HG02938 (cell line): ENCODE results near the gene MFSD12.
"Not testable (repeated sequence)": the region's sequence is repeated elsewhere in the genome, so short reads cannot be mapped to it uniquely, and the experiment has no call there.

Experiments used
- ATAC-seq: cut with Tn5 transposase; IDR thresholded peaks from one replicate; pipeline ENCODE4 v1.9.1; 2021; ENCODE audit warnings: mild to moderate bottlenecking, moderate library complexity; ENCODE audit not compliant: unreplicated experiment

The MFSD12 gene

DNA sequence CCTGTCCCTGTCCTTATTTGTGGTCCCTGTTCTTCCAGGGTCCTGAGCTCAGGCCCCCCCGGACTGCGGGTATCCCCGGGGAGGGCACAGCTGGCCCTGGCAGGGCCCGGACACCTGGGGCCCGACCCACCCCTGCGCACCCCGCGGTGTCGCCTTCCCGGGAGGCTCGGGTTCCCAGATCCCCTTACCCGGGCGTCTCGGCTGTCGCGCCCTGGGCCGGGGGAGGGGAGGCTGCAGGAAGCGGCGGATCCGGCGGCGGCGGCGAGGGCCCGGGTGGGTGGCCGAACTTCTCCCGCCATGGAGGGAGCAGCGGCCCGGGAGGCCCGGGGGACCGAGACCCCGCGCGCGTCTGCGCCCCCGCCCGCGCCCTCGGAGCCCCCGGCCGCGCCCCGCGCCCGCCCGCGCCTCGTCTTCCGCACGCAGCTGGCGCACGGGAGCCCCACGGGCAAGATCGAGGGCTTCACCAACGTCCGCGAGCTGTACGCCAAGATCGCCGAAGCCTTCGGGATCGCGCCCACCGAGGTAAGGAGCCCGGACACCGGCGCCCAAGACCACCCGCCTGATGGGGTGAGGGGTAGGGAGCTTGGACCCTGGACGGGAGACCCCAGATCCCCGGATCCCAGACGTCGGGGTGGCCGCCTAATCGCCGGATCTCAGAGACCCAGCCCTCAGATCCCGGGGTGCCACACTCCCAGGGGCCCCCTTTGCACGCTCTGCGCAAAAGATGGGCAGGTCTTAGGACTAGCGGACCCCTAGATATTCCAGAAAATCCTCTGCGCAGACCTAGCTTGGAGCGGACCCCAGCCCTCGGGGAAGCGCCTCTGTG is 28.1 kb upstream of the MFSD12 start, which contains the start of gene GIPC3:
GIPC3 (plus strand) TSS at position 178 of the 826 bp plus-strand sequence; CDS start at position 298, 120 bp downstream.
- ATAC-seq, result no peak

DNA sequence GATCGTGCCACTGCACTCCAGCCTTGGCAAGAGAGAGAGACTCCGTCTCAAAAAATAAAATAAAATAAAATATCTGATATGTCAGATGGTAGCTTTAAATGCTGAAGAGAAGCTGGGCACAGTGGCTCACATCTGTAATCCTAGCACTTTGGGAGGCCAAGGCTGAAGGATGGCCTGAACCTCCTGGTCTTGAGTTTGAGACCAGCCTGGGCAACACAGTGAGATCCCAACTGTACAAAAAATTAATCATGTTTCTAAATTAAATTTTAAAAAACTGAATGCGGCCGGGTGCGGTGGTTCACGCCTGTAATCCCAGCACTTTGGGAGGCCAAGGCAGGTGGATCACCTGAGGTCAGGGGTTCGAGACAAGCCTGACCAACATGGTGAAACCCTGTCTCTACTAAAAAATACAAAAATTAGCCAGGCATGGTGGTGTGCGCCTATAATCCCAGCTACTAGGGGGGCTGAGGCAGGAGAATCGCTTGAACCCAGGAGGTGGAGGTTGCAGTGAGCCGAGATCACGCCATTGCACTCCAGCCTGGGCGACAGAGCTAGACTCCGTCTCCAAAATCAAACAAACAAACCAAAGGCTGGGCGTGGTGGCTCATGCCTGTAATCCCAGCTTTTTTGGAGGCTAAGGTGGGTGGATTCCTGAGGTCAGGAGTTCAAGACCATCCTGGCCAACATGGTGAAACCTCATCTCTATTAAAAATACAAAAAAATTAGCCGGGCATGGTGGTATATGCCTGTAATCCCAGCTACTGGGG is 26.8 kb upstream of the MFSD12 start:
- not testable (repeated sequence) for ATAC-seq

DNA sequence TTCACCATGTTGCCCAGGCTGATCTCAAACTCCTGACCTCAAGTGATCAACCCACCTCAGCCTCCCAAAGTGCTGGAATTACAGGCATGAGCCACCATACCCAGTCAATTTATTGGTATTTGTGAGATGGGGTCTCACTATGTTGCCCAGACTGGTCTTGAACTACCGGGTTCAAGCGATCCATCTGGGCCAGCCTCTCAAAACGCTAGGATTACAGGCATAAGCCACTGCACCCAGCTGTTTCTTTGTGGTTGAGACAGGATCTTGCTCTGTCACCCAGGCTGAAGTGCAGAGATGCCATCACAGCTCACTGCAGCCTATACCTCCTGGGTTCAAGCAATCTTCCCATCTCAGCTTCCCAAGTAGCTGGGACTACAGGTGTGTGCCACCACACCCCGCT is 24.4 kb upstream of the MFSD12 start:
- not testable (repeated sequence) for ATAC-seq

DNA sequence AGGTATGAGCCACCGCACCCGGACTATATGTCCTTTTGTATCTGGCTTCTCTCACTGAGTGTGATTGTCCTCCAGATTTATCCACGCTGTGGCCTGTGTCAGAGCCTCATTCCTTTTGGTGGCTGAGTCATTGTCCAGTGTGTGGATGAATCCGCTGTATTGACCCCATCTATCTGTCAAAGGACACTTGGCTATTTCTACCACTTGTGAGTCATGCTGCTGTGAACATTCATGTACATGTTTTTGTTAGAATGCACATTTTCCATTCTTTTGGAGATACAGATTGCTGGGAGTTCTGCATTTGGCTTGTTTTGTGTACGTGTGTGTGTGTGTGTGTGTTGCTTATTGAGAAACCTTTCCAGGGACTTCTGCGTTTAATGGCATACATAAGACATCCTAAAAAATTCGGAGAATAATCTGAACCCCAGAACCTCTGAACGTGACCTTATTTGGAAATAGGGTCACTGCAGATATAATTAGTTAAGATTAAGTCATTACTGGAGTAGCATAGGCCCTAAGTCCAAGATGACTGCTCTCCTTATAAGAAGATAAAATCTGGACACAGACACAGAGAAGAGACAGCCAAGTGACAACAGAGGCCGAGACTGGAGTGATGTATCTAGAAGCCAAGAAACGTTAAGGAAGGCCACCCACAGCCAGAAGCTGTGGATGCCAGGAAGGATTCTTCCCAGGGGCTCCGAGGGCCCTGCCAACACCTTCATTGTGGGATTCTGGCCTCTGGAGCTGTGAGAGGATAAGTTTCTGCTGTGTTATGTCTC is 23.0 kb upstream of the MFSD12 start:
- no peak for ATAC-seq

GRCh38 chr19:3578390-3578789 is 21.0 kb upstream of the MFSD12 start:
- no peak for ATAC-seq

GRCh38 chr19:3577723-3578344 is 20.4 kb upstream of the MFSD12 start:
- no peak for ATAC-seq

DNA sequence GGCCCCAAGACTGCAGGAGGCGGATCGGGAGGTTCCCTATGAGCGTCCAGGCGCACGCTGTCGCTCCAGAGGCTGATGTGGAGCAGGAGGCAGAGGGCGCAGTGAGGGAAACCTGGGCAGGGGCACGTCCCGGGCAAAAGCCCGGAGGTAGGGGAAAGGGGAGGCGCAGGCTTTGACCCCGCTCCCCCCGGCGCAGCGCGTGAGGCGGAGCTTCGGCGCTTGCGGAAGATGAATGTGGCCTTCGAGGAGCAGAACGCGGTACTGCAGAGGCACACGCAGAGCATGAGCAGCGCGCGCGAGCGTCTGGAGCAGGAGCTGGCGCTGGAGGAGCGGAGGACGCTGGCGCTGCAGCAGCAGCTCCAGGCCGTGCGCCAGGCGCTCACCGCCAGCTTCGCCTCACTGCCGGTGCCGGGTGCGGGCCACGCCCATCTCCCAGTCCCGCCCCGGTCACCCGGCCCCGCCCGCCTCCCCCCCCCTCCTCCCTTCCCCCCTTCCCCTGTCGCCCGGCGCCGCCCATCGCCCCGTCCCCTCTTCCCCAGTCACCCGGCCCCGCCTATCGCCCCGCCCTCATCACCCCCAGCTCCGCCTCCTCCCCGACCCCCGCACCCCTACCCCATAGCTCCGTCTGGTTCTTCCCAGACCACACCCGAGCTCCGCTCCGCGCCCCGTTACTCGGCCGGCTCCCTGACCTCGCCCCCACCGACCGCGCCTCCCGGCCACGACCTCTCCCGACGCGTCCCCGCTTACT is 19.5 kb upstream of the MFSD12 start:
- ATAC-seq, result no peak

GRCh38 chr19:3575949-3576673 is 18.7 kb upstream of the MFSD12 start:
- no peak for ATAC-seq

DNA sequence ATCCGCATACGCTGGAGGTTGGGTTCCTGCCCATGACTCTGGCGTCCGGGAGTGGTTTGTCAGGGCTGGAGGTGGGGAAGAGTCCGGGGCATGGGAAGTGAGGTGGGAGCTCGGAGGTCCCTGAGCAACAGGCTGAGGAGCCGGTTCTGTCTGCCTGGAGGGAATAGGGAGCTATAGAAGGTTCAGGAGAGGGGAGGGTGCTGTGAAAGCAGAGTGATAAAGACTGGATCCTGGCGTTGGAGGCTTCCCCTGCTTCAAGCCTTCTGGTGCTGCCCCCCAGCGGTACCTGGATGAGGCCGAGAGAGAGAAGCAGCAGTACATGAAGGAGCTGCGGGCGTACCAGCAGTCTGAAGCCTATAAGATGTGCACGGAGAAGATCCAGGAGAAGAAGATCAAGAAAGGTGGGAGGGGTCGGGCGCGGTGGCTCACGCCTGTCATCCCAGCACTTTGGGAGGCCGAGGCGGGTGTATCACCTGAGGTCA is 17.9 kb upstream of the MFSD12 start:
- ATAC-seq, result no peak

DNA sequence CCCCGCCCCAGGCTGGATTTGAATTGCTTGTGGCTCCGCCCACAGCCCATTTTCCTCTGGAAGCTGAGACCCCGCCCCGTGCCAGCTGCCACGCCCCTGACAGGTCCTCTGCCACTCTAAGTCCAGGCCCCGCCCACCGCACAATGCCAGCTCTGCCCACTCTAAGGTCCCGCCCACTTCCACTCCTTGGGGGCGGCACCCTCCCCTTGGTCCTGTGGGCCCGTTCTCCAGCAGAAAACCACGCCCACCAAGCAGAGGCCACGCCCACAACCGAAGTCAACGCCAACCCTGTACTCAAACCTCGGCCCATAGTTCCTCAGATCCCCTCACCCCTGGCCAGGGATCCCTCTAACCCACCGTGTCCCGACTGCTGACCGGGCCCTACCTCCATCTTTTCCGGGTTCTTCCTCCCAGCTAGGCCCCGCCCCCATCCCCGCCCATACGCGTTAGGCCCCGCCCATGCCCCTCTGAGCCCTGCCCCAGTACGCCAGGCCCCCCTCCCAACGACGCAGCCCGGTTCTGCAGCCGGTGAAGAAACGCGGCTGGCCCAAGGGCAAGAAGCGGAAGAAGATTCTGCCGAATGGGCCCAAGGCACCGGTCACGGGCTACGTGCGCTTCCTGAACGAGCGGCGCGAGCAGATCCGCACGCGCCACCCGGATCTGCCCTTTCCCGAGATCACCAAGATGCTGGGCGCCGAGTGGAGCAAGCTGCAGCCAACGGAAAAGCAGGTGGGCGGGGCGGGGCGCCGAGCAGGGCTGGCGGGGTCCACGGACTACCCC is 16.7 kb upstream of the MFSD12 start:
- ATAC-seq, result no peak

- no peak for ATAC-seq
Measured at GRCh38 chr19:3573162-3573857, 15.9 kb upstream of the MFSD12 start.

DNA sequence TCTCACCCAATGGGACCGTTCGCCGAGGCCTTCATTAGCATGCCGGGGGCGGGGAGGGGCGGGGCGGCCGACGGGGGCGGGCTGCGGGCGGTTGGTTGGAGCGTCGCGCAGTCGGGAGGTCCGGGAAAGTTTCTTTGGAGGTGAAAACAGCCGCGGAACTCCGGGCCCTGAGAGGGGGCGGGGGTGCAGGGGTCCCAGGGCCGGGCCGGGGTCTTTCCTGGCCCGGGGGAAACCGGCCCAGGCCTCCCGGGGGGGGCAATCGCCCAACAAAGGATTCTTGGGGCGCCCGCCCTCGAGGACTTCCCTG is 15.4 kb upstream of the MFSD12 start, which contains the start of gene HMG20B:
HMG20B (plus strand) TSS at position 90 of the 307 bp plus-strand sequence. CDS start 366 bp downstream, outside the sequence.
- ATAC-seq, result peak; percentile 9

GRCh38 chr19:3572132-3572854 is 14.9 kb upstream of the MFSD12 start:
- ATAC-seq, result peak; percentile 84

- ATAC-seq, result no peak
Measured at GRCh38 chr19:3570606-3571011, 13.2 kb upstream of the MFSD12 start.

DNA sequence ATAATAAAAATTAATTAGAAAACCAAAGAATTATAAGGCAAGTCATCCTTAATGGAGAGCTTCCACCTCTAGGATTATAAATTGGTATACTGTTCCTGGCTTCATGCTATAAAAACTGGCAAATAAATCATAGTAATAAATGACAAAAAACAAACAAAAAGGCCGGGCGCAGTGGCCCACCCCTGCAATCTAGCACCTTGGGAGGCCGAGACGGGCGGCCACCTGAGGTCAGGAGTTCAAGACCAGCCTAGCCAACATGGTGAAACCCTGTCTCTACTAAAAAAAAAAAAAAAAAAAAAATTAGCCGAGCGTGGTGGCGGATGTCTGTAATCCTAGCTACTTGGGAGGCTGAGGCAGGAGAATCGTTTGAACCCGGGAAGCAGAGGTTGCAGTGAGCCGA is 12.7 kb upstream of the MFSD12 start:
- ATAC-seq, result not testable (repeated sequence)

DNA sequence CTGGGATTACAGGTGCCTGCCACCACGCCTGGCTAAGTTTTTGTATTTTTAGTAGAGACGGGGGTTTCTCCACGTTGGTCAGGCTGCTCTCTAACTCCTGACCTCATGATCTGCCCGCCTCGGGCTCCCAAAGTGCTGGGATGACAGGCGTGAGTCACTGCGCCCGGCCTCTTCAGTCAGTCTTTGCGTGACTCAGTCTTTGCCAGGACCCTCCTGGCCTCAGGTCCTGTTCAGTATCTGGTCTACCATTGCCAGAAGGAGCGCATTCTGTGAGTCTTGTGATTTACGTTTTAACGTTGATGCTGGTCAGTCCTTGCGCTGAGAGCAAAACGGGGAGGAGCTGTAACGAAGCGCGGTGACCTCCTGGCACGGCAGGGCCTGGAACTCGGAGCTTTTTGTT is 7.8 kb upstream of the MFSD12 start:
- no peak for ATAC-seq
